GM19395 (cell line): ENCODE results near the gene JPH4.

Experiments
- ATAC-seq: cut with Tn5 transposase; IDR thresholded peaks from one replicate; pipeline ENCODE4 v1.9.1; 2021; ENCODE audit warnings: mild to moderate bottlenecking, moderate library complexity; ENCODE audit not compliant: unreplicated experiment

Gene JPH4

DNA sequence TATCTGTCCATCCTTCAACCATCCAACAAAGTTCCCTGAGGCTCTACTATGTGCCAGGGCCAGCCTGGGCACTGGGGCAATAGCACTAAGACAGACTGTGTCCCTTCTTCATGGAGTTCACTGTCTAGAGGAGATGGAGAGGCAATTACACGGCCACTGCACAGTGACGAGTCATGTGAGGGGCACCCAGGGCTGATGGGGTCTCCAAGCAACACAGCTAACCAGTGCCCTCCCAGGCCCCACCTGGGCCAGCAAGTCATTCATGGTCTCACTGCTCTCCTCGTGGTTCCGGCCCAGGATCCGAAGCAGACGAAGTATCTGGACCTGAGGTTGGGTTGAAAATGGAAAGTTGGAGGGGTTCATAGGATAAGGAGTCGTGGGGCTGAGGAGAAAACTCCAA, 13.7 kb downstream of the JPH4 start:
- no peak for ATAC-seq

DNA sequence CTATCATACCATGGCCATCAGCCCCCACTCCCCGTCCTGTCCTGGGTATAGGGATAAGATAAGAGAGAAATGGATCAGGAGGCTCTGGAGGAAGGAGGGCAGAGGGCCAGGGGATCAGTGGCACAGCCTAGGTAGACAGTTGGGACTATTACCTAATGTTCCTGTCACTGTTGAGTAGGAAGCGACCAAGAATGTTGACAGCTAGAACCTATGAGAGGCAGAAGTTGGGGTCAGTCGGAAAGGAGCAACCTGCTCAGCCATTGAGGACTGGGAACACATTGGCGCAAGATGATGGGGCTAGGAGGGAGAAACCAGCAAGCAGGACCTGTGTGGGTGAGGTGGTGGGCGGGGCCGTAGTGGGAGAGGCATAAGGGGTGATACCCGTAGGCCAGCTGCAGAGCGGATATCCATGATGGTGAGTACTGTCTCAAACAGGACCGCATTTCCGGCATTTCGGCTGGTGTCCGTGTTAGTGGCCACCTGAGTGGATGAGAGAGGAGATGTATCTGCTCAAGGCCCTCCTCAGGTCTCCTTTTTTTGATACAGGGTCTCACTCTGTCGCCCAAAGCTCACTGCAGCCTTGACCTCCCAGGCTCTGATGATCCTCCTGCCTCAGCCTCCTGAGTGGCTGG, 14.3 kb downstream of the JPH4 start:
- ATAC-seq = no peak

DNA sequence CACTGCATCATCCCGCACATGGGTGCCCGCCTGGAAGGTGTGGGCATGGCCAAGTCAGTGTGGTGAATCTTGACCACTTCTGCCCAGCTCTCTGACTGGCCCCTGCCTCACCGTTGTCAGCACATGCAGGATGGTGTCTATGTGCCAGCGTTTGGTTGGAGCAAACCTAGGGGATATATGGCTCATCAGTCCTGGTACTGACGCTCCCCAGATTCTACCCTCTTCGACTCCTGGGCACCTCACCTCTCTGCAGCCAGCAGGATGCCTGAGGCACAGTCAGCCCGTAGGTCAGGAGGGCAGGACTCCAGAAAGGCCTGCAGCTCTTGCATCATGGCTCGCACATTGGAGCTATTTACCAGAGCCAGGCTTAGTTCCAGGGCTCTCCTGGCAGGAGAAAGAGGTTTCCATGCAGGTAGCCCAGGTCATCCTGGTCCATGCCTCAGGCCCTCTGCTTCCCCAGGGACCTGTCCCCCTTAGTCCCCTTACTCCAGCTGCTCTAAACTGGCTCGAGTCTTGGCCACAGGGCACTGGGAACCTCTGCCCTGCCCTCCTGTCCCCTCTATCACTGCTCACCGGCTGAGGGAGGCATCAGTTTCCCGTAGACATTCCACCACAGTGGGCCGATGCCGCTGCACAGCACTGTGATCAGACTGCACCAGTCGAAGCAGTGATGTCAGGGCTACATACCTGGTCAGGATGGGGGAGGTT, 15.0 kb downstream of the JPH4 start:
- ATAC-seq = no peak

DNA sequence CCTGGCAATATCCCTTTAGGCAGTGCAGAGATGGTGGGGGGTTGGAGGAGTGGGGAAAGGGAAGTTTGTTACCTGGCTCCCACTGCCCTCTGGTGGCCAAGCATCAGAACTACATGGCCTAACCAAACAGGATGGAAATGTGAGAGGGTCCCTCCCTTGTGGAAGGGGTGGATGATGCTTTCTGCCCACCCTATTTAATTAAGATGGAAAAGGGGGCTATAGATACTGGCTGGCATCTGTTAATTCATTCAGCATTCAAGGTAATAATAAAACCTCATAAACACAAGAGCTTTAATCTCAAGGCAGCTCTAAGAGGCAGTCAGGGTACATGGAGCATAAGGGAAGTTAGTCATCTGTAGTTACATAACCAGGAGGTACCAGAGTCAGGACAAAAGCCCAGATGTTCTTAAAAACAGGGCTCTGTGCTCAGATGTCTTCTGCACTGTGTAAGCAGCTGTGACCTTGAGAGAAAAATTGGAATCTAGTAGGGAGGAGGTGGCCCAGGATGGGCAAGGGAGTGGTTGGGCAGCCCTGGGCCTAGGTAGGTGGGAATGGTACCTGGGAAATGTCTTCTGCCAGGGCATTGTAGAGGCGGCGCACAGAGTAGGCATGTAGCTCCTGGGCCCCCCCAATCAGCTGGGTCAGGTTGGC, 15.6 kb downstream of the JPH4 start:
- no peak for ATAC-seq

DNA sequence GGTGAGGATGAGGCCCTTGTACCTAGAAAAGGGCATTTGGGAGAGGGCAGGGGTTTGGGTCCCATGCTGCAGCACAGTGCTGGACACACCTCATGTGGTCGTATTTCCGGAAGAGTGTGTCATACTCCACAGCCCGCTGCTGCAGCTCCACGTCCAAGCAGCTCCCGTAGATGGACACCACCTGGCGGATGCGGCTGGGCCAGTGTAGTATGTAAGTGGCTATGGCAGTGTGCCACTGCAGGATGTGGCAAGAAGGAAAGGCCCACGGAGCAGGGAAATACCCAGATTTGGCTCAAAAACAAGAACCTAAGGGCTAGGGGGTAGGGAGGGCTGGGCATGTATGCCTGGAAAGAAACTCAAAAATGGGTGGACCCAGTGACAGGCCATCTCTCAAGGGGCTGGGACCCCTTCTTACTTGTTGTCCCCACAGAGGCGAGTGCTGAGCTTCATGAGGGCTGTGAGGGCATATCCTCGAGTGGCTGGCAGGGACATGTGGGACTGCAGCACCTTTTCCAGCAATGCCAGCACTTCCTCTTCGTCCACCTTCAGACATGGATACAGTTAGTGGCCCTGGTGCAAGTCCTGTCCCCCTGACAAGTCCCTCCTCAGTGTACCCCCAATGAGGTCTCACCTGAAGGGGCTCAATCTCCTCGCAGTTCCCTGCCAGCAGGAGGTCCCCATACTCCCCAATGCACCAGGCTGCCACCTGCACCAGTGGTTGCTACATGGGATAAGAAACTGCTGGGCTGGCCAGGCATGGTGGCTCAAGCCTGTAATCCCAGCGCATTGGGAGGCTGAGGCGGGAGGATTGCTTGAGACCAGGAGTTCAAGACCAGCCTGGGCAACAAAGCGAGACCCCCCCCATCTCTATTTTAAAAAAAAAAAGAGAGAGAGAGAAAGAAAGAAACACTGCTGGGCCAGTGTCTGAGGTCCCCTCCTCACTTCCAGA, 16.4 kb downstream of the JPH4 start:
- ATAC-seq = no peak

DNA sequence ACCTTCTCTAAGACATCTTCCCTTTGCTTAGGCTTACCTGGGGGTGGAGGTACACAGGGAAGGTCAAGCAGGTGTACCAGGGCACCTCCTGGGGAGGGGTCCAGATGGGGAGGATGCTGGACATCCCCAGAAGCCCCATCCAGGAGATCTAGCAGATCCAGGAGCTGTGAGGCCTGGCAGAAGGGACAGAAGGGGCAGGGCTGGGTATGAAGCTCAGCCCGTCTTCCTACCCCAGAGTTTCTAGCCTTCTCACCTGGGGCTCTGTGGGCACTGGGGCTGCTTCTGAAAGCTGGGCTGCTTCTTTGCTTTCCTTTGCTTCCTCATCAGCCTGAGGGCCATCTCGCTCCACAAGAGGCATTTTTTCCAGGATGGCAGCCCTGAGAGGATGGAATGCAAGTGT, 17.3 kb downstream of the JPH4 start:
- ATAC-seq = no peak

DNA sequence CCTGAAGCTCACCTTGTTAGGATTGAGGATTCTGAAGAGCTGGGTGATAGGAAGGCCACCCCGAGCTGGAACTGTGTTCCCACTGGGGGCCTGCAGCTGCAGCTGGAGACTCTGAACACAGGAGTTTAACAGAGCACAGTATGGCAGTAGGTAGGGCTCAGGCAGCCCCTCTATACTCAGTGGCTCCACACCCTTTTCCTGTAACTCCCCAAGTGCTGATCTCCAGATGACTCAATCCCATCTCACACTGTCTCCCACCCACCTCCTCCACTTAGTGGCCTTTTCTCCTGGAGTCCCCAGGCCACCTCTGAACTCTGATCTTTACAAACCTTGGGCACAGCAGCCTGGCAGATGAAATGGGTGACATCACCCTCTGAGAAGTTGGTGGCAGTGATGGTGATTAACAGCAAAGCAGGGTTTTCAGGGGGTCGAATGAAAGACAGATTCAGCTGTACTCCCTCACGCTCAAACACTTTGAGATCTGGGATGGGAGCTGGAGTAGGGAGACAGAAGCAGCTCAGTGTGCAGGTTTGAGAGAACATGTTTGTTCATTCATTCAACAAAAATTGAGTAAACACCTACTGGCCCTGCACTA, 18.6 kb downstream of the JPH4 start:
- ATAC-seq = no peak

DNA sequence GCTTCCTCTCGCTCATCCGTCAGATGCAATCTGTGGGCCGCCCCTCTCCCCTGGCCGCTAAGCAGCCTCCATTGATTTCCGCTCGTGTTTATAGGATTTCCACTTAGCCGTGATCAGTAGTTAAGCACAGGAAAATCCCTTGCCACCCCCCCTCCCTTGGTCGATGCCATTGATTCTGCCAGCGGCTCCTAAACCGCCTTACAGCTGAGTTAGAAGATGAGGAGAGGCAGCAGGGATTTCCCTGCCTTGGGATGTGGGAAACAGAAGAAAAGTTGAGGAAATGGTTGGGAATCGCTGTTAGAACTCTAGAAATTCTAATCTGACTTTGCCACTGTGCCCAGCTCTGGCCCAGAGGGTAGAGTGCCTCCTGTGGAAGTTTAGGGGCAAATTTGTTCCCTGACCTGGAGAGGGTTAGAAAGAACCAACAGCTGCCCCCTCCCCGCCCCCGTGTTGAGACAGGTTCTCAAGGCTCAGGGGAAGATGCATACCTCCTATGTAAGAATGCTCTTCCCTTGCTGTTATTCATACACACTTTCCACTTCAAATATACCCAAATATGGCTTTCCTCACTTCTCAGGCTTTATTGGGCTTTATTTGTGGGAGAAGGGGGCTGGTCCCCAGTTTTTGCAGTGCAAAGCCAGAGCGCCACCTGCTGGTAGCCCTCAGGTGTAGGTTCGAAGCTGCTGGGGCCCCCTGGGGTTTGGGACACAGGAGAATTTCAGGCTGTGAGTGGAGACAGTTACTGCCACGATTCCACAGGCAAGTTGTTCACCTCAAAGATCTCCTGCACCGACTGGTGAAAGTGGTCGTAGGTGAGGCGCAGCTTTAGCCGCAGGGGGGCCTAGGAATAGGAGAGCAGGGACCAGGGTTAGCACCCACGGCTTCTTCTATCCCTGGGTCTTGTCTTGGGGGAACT, 19.3 kb downstream of the JPH4 start:
- no peak for ATAC-seq

DNA sequence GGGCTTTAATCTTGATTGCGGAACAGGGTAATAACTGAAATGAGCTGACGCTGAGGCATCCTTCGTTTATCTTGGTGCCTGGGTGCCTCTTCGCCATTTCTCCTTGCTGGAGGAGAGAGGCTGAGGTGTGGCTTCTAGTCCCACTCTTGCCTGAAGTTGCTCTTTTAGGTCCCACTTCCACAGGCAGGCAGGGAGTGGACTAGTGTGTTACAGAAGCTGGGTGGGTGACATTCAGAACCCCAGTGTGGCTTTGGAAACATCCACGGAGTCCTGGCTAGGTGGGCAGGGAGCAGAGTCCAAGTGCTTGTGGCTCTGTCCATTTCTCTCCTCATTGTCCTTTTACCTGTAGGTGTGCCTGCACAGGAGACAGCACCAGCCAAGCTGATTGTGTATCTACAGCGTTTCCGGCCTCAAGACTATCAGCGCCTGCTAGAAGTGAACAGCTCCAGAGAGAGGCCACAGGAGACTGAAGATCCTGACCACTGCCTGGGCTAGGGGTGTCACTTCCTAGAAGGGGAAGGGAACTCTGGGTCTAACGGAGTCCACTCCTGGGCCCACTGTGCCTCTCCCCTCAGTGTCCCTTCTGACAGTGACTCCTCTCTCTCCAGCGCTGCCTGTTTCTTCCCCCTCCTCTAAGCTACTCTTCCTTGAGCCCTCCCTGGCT, 20.1 kb downstream of the JPH4 start:
- no peak for ATAC-seq

DNA sequence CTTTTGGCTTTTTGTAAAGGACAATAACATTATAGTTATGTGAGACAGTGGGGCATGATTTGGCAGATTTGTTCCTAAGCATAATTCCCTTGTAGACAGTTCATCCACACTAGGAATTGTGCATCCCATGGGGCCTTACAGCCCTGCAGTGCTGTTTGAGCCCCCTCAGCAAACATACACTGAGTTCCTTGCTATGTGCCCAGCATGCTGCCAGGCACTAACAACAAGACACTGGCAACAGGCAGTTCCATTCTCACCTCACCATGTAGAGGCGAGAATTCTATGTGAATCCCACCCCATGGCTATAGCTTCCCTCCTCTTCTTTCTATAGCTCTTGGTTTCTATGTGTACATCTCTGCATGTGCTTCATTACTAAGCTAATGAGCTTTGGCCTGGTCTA, 20.6 kb downstream of the JPH4 start:
- ATAC-seq = no peak

DNA sequence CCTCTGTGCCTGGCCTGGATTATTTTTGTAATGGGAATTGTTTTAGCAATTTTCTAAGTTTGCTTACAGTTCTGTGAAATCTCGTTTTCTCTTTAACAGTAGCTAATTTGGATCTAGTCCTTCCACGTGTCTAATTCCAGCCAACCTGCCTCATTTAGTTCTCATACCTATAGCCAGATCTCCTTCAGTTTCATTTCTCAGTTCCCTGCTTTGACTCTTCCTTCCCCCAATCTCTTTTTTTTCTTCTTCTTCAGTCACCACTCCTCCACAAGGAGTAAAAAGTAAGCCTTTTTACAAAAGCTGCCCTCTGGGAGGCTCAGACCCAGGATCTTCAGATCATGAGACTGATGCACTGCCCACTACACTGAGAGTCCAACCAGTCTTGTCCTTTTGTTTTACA, 21.1 kb downstream of the JPH4 start:
- ATAC-seq = no peak

DNA sequence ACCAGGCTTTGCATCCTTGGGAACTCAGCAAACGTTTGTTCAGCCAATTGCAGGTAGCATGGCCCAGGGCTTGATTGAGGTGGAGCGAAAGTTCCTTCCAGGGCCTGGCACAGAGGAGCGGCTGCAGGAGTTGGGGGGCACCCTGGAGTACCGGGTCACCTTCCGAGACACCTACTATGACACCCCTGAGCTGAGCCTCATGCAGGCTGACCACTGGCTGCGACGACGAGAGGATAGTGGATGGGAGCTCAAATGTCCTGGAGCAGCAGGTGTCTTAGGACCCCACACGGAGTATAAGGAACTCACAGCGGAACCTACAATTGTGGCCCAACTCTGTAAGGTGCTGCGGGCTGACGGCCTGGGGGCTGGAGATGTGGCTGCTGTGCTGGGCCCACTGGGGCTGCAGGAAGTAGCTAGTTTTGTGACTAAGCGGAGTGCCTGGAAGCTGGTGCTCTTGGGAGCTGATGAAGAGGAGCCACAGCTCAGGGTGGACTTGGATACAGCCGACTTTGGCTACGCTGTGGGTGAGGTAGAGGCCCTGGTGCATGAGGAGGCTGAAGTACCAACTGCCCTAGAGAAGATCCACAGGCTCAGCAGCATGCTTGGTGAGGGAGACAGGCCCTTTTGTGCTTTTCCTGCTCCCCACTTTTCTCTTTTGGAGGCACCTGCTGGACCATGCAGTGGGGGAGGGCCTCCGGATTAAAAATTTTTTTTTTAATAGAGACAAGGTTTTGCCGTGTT, 21.7 kb downstream of the JPH4 start:
- no peak for ATAC-seq

DNA sequence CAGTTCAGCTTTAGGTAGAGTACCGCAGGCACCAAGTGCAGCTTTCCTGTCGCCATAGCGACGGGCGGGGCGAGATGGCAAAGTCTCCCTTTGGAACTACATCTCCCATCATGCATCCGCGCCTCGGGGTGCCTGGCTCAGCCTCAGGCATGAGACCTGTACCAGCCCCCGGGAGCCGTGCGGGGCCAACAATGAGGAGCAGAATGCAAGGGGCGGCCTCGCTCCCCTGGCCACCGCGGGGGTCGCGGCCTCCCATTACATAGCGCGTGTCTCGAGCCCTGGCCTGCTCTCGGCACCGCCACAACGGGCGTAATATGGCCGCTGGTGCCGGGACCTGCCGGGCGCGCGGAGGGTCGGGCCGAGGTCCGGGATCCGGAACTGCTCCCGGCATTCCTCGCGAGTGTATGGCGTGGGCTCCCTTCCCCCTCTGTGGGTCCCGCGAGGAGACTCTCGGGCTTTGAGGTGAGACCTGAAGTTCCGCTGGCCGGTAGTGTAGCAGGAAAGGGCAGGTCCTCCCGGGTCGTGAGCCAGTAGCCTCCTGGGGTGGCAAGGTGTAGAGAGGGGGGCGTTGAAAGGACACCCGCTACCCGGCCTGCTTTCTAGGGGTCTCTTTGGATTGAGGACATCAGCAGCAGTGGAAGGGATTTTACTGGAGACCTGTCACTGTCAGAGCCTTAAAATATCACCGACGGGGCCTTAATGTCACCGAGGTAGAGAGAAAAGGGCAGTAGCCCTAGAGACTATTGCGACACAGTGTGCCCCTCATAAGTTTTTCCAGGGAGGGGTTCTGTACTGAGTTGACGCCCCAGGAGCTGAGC, 22.5 kb downstream of the JPH4 start, which contains the start of gene THTPA:
Gene THTPA, plus strand, starts transcription at position 390 of the 818 bp plus-strand sequence. CDS start 487 bp downstream, outside the sequence.
- peak; percentile 90 for ATAC-seq

DNA sequence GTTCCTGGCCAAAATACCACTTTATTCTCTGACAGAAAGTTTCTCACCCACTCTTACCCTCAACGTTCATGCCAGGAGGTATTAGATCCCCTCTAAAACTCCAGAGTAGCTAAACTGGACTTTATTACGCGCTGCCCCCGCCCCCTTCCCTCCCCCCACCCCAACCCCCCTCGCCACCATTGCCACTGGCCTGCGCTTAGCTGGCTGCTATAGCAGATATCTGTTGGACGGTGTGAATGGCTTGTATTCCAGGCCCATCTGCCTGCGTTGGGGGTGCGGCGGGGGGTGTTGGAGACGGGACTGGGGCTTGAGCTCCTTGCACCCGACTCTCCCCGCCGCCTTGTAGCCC, 23.1 kb downstream of the JPH4 start:
- peak; percentile 15 for ATAC-seq

DNA sequence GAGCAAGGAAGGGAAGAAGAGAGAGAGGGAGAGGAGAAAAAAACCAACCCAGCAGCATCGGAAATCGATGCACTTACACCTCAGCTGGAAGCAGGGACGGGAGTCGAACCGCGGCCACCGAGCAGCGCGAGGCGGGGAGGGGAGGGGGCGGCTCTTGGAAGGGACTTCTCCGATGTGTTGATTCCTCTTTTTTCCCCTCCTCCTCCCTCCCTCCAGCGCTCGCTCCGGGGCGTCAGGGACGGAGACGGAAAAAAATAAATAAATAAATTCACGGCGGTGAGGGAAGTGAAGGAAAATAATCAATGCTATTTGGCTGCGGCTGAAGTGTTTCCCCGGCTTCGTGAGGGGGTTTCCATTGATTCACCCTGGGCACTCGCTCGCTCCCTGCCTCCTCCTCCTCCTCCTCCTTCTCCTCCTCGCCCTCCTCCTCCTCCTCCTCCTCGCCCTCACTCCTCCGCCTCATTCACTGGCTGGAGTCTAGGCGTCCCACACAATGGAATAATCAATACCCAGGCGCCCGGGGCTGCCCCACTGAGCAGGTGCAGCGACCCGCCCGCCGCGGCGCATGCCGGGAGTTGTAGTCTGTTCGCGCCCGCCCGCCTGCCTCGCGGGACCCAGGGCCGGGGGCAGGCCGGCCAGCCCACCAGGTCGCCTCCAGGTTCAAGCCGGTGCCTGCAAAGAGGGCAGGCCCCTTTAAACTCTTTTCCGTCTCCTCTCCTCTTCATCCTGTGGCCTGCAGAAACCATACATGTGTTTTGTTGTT, 27.1 kb downstream of the JPH4 start, which contains the start of gene ZFHX2:
Gene ZFHX2, minus strand, starts transcription at position 500 of the 763 bp plus-strand sequence. CDS start 16,440 bp downstream, outside the sequence.
- no peak for ATAC-seq

DNA sequence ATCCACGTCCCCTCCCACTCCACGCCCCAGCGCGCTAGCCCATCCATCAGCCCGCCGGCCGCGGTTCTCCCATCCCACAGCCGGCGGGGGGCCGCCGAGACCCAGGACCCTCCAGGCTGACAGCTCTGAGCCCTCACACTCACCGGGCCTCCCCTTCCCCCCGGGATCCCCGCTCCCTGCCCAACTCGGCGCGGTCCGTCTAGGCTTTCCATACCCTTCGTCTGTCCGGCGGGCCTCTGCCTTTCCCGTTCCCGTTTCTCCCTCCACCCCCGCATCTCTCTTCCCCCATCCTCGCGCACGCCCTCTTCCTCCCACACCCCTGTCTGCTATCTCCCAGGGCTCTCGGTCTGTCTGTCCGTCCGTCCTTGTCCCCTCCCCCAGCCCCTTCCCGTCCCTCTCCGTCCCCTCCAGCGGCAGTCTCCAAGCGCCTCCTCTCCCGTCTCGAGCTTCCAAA, 27.8 kb downstream of the JPH4 start:
- ATAC-seq = no peak
